ENCODE data around the gene SHISA6. TPM values are rescaled to one million over a fixed set of nuclear protein-coding genes. Genes with fewer than 3 reads are reported as not detected.

SHISA6 gene
- total RNA-seq, 4 donors from 2014 or later: 0.45 to 4.9 (median 3.3) TPM

GRCh38 chr17:11506635-11507034 lies 265.6 kb downstream of the SHISA6 start:
- Histone ChIP-seq H3K4me3 (no peak overlapping the region), H3K9me3 (no peaks in the 10 kb centered on the region), H3K36me3 (no peaks in the 10 kb centered on the region), H3K4me1 (no peaks in the 10 kb centered on the region), H3K27ac (no peak overlapping the region), H3K27me3 (no peaks in the 10 kb centered on the region)
- DNase-seq (ENCODE audit: low spot score in 2 of 2): no peak
- TF ChIP-seq POLR2AphosphoS5 (IDR thresholded peaks at IDR 0.05): no peak
- no peak for TF ChIP-seq POLR2A (IDR thresholded peaks at IDR 0.05)
- TF ChIP-seq EP300 (IDR thresholded peaks at IDR 0.05): no peak
- TF ChIP-seq CTCF (IDR thresholded peaks at IDR 0.05): no peak
- WGBS: 10% methylated on average over 4 of the region's 4 CpGs

- WGBS: 36% methylated on average over 4 of the region's 4 CpGs
- Histone ChIP-seq H3K9me3 (no peaks in the 10 kb centered on the region), H3K27me3 (no peaks in the 10 kb centered on the region), H3K4me3 (no peak overlapping the region), H3K27ac (no peak overlapping the region), H3K4me1 (no peaks in the 10 kb centered on the region), H3K36me3 (no peaks in the 10 kb centered on the region)
- no peak for TF ChIP-seq POLR2A (IDR thresholded peaks at IDR 0.05)
- TF ChIP-seq CTCF (IDR thresholded peaks at IDR 0.05): no peak
- no peak for TF ChIP-seq POLR2AphosphoS5 (IDR thresholded peaks at IDR 0.05)
- TF ChIP-seq EP300 (IDR thresholded peaks at IDR 0.05): no peak
- no peak for DNase-seq (ENCODE audit: low spot score in 2 of 2)
Observed at GRCh38 chr17:11511696-11512095, 270.7 kb downstream of the SHISA6 start.

- no peak for DNase-seq (ENCODE audit: low spot score in 2 of 2)
- Histone ChIP-seq H3K27me3 (no peaks in the 10 kb centered on the region), H3K9me3 (no peaks in the 10 kb centered on the region), H3K27ac (no peak overlapping the region), H3K4me3 (no peak overlapping the region), H3K36me3 (no peaks in the 10 kb centered on the region), H3K4me1 (no peaks in the 10 kb centered on the region)
- 94% methylated on average over 2 of the region's 2 CpGs for WGBS
- TF ChIP-seq POLR2AphosphoS5 (IDR thresholded peaks at IDR 0.05): no peak
- no peak for TF ChIP-seq EP300 (IDR thresholded peaks at IDR 0.05)
- TF ChIP-seq CTCF (IDR thresholded peaks at IDR 0.05): no peak
- no peak for TF ChIP-seq POLR2A (IDR thresholded peaks at IDR 0.05)
Observed at GRCh38 chr17:11514565-11514964, 273.6 kb downstream of the SHISA6 start.

GRCh38 chr17:11514981-11515680 lies 274.1 kb downstream of the SHISA6 start:
- no peaks in the 10 kb centered on the region for H3K9me3 ChIP-seq
- no peaks in the 10 kb centered on the region for H3K27me3 ChIP-seq
- TF ChIP-seq POLR2AphosphoS5 (IDR thresholded peaks at IDR 0.05) (no peak), CTCF (IDR thresholded peaks at IDR 0.05) (no peak), EP300 (IDR thresholded peaks at IDR 0.05) (no peak), POLR2A (IDR thresholded peaks at IDR 0.05) (no peak)
- DNase-seq (ENCODE audit: low spot score in 2 of 2): no peak
- 51% methylated on average over 4 of the region's 4 CpGs for WGBS
- no peaks in the 10 kb centered on the region for H3K36me3 ChIP-seq
- no peaks in the 10 kb centered on the region for H3K4me1 ChIP-seq
- no peak overlapping the region for H3K4me3 ChIP-seq
- no peak overlapping the region for H3K27ac ChIP-seq

GRCh38 chr17:11515901-11516300 lies 274.9 kb downstream of the SHISA6 start:
- H3K4me1 ChIP-seq: no peaks in the 10 kb centered on the region
- H3K36me3 ChIP-seq: no peaks in the 10 kb centered on the region
- no peak overlapping the region for H3K27ac ChIP-seq
- WGBS: 50% methylated on average over 1 of the region's 2 CpGs
- TF ChIP-seq POLR2A (IDR thresholded peaks at IDR 0.05) (no peak), POLR2AphosphoS5 (IDR thresholded peaks at IDR 0.05) (no peak), EP300 (IDR thresholded peaks at IDR 0.05) (no peak), CTCF (IDR thresholded peaks at IDR 0.05) (no peak)
- H3K4me3 ChIP-seq: no peak overlapping the region
- H3K27me3 ChIP-seq: no peaks in the 10 kb centered on the region
- H3K9me3 ChIP-seq: no peaks in the 10 kb centered on the region
- no peak for DNase-seq (ENCODE audit: low spot score in 2 of 2)
